Progenitor cell of endocrine pancreas (in vitro differentiated cells): ENCODE measurements around the gene KDM2A. TPM values are rescaled to one million over a fixed set of nuclear protein-coding genes. Genes with fewer than 3 reads are reported as not detected.

ENCODE experiments used
- DNase-seq: peaks from one replicate; pipeline ENCODE4 v3.0.0; 2021; ENCODE audit warnings: low spot score; ENCODE audit not compliant: unreplicated experiment
- H3K27ac Mint-ChIP-seq: 2 replicates; pipeline ENCODE4 v1.8.0; 2021; ENCODE audit warnings: mild to moderate bottlenecking, moderate library complexity, mixed read lengths
- H3K27me3 Mint-ChIP-seq: 2 replicates; pipeline ENCODE4 v1.8.0; 2021; ENCODE audit warnings: mixed read lengths
- H3K36me3 Mint-ChIP-seq: 2 replicates; pipeline ENCODE4 v1.8.0; 2022; ENCODE audit warnings: mixed read lengths; ENCODE audit not compliant: insufficient read depth
- H3K4me1 Mint-ChIP-seq: 2 replicates; pipeline ENCODE4 v1.8.0; 2021; ENCODE audit warnings: low read depth, mixed read lengths
- H3K4me3 Mint-ChIP-seq: 2 replicates; pipeline ENCODE4 v1.8.0; 2021; ENCODE audit warnings: low read depth, mild to moderate bottlenecking, moderate library complexity, mixed read lengths
- H3K9me3 Mint-ChIP-seq: 2 replicates; pipeline ENCODE4 v1.8.0; 2021; ENCODE audit warnings: low read depth, mixed read lengths
- total RNA-seq: library from RNA; stranded (reverse); gene quantifications from 2 replicates; pipeline ENCODE4 v1.2.1, GENCODE V29; 2021
- TF ChIP-seq, protein P1 (sequence below): fragments of 200-600 bp; sonication (generic); IDR thresholded peaks from one replicate; pipeline ENCODE4 v1.5.0; 2021; ENCODE audit warnings: antibody characterized with exemption, mild to moderate bottlenecking; ENCODE audit not compliant: unreplicated experiment

The KDM2A gene
- total RNA-seq, 1 donor from 2014 or later = 108 TPM

DNA sequence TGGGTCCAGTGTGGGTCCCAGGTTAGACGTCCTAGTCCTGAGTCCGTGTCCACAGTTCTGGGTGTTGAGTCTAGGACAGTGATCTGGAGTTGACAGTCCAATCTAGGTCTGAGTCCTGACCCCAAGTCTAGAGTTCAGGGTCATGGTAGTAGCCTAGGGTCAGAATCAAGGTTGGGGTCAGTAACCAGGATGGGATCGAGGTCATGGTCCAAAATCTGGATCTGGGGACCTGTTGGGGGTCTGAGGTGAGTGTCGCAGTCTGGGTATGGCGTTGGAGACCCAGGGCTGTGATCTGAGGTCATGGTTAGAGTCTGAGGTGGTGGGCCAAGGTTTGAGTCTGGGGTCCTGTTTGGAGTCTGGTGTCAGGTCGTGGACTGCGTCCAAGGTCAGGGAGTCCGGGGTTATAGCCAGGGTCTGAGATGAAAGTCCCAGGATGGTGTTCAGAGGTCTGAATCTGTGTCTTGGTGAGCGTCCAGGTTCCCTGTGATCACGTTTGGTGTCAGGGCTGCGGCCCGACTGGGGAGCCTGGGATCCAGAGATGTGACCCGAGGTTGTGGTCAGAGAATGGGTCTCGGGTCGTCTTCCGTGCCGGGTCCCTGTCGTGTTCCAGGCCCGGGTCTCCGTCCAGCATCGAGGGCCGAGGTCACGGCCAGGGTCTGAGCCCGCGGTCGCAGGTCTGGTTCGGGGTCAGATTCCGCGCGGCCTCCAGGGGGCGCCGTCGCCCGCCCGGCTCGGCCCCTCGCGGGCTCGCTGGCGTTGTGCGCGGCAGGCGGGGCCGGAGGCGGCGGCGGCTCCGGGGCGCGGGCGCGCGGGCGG lies 146.8 kb downstream of the KDM2A start:
- peaks cover 25% of the 10 kb centered on the region for H3K4me1 Mint-ChIP-seq
- H3K27ac Mint-ChIP-seq = no peak overlapping the region
- TF ChIP-seq, protein P1, sequence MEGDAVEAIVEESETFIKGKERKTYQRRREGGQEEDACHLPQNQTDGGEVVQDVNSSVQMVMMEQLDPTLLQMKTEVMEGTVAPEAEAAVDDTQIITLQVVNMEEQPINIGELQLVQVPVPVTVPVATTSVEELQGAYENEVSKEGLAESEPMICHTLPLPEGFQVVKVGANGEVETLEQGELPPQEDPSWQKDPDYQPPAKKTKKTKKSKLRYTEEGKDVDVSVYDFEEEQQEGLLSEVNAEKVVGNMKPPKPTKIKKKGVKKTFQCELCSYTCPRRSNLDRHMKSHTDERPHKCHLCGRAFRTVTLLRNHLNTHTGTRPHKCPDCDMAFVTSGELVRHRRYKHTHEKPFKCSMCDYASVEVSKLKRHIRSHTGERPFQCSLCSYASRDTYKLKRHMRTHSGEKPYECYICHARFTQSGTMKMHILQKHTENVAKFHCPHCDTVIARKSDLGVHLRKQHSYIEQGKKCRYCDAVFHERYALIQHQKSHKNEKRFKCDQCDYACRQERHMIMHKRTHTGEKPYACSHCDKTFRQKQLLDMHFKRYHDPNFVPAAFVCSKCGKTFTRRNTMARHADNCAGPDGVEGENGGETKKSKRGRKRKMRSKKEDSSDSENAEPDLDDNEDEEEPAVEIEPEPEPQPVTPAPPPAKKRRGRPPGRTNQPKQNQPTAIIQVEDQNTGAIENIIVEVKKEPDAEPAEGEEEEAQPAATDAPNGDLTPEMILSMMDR = peak; percentile 74
- H3K9me3 Mint-ChIP-seq = no peaks in the 10 kb centered on the region
- peak overlapping the region; percentile 79 for H3K4me3 Mint-ChIP-seq
- H3K36me3 Mint-ChIP-seq = peaks cover 1% of the 10 kb centered on the region
- H3K27me3 Mint-ChIP-seq = peaks cover 24% of the 10 kb centered on the region
- peak; percentile 83 for DNase-seq

DNA sequence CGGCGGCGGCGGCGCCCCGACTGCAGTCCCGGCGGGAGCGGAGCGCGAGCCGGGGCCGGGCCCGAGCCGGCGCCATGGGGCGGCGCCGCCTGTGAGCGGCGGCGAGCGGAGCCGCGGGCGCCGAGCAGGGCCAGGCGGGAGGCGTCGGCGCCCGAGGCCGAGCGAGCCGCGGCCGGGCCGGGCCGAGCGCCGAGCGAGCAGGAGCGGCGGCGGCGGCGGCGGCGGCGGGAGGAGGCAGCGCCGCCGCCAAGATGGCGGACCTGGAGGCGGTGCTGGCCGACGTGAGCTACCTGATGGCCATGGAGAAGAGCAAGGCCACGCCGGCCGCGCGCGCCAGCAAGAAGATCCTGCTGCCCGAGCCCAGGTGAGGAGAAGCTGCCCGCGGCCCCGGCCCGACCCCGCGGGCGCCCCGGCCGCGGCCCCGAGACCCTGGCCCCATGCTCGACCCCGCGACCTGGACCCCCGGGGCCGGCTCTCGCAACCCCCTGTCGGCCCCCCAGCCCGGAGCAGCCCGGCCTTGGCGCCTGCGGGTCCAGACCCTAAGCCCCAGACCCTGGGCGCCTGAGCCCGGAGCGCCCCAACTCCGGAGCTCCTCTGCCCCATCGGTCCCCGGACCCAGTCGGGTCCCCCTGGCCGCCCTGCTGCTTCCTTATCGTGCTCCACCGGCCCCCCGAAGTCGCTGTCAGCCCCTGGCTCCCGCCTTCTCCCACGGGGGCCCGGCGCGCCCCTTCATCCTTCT lies 147.6 kb downstream of the KDM2A start, which contains the start of gene GRK2:
Gene GRK2, plus strand, starts transcription at position 25 of the 739 bp plus-strand sequence. Its CDS starts 227 bp downstream, at position 252.
- Mint-ChIP-seq H3K27ac (peak within 1 kb of the TSS; percentile 84), H3K36me3 (peaks cover 1% of the 10 kb centered on the region), H3K4me1 (peaks cover 24% of the 10 kb centered on the region), H3K9me3 (no peaks in the 10 kb centered on the region), H3K4me3 (peak within 1 kb of the TSS; percentile 91), H3K27me3 (peaks cover 20% of the 10 kb centered on the region)
- no peak for DNase-seq
- TF ChIP-seq, protein P1 = no peak

DNA sequence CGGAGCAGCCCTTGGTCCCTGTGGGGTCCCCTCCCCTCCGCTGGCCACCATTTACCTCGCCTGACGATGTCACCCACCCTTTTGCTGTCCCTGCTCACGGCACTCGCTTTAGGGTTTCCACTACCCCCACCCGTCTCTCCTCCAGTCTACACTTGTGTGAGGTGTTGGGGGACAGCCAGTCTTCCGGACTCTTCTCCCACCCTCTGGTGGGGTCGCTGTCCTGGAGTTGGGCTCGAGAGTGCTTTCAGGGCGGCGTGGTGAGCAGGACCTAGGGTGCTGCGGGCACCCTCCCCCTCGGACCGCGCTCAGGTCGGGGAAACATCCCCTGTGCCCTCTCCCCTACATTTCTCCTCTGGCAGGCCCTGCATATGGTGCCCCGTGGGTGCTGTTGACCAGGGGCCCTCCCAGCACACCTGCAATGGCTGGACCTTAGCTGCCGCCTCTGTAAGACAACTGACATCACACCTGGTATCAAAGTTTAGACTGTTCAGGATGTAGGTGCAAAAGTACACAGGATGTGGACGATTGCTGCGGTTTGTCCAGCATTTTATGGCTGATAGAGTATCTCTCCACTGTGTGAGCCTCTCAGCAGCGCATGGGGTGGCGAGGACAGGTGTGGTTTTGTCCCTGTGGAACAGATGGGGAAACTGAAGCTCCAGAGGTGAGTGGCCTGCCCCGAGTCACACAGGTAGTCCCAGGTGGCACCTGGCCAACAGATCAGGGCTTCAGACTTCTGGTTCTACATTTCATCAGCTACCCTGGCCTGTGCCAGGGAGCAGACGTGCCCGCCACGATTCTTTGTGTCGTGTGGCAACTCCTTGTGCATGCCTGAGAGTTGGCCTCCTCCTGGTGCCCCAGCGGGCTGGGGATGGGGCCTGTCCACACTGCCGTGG lies 148.4 kb downstream of the KDM2A start:
- Mint-ChIP-seq H3K27me3 (peaks cover 14% of the 10 kb centered on the region), H3K4me1 (peaks cover 24% of the 10 kb centered on the region), H3K36me3 (peaks cover 1% of the 10 kb centered on the region), H3K27ac (peak overlapping the region; percentile 84), H3K4me3 (peak overlapping the region; percentile 91), H3K9me3 (no peaks in the 10 kb centered on the region)
- TF ChIP-seq, protein P1 = no peak
- no peak for DNase-seq

DNA sequence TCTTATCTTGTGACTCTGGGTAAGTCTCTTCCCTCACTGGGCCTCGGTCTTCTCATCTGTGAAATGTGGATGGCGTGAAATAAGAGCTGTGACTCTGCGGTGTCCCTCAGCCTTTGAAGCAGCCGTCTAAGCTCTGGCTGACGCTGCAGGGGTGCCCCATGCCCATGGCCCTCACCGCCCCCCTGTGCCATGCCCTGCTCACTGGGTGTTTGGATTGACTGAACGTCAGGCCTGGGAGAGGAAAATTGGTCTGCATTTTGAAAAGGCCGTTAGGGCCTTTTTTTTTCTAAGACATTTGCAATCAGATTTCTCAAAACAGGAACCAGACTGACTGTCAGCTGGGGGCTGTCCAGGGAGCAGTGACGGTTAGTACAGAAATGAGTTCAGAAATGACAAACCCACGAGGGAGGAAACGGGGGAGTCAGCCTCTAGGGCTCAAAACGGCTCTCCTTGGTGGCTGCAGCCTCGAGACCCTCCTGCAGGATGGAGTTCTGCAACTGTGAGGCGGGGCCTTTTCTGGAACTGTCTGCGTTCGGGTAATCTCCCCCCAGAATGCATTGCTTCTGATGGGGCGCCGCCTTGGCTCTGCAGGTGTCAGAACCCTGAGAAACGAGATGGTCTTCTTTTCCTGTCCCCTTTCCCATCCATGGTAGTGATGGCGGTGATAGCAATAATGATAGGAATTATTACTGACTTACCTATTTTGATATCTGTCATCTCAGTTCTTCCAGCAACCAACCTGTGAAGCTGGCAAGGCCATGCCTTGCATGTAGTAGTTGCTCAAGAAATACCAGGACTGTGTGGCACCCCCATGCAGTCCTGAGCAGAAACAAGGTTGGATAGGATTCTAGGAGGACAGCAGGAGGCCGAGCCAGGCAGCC lies 149.3 kb downstream of the KDM2A start:
- Mint-ChIP-seq H3K27ac (no peak overlapping the region), H3K4me3 (peak overlapping the region; percentile 91), H3K36me3 (peaks cover 1% of the 10 kb centered on the region), H3K4me1 (peaks cover 17% of the 10 kb centered on the region), H3K9me3 (no peaks in the 10 kb centered on the region), H3K27me3 (peaks cover 7% of the 10 kb centered on the region)
- TF ChIP-seq, protein P1 = no peak
- DNase-seq = no peak
